Panc1 (cell line): ENCODE data around the gene AEBP2. TPM values are rescaled to one million over a fixed set of nuclear protein-coding genes. Genes with fewer than 3 reads are reported as not detected.

Source experiments
- ATAC-seq: fragments of 200-7000 bp; cut with Tn5 transposase; 2 replicates; pipeline ENCODE4 v1.9.1; 2020; ENCODE audit warnings: mild to moderate bottlenecking, moderate library complexity
- BruUV-seq: library from RNA; stranded (reverse); fragments of 400-500 nt; replicated peaks from 2 replicates; lab custom pipeline; 2021; lab: Mats Ljungman, UMichigan
- CTCF ChIA-PET: fragments of 300-600 bp; sonication (Branson Sonifier 250); formaldehyde crosslinking; loops from one replicate; lab custom pipeline; 2022; ENCODE audit warnings: antibody characterized with exemption; lab: Charles Lee
- POLR2A ChIA-PET: fragments of 300-600 bp; sonication (Branson Sonifier 250); formaldehyde crosslinking; loops from one replicate; lab custom pipeline; 2022; ENCODE audit warnings: antibody characterized with exemption; lab: Charles Lee
- DNase-seq: peaks from one replicate; pipeline ENCODE4 v3.0.0-alpha.2; 2010; ENCODE audit warnings: low read depth, low spot score
- H3K27ac ChIP-seq: 2 replicates; pipeline ENCODE4 v1.5.1; 2011; ENCODE audit warnings: mild to moderate bottlenecking, low read length, inconsistent platforms
- H3K27me3 ChIP-seq: fragments of 200-500 bp; sonication (Bioruptor generic); 2 replicates; pipeline ENCODE4 v1.6.0; 2014; ENCODE audit warnings: low read length, inconsistent platforms; ENCODE audit not compliant: control insufficient read depth, insufficient read depth
- H3K36me3 ChIP-seq: fragments of 200-500 bp; sonication (Bioruptor generic); 2 replicates; pipeline ENCODE4 v1.5.1; 2014; ENCODE audit warnings: inconsistent platforms, mild to moderate bottlenecking, low read length, moderate library complexity; ENCODE audit not compliant: control insufficient read depth, insufficient read depth
- H3K4me1 ChIP-seq: 2 replicates; pipeline ENCODE4 v1.5.1; 2011; ENCODE audit warnings: inconsistent platforms, mild to moderate bottlenecking, low read length, moderate library complexity; ENCODE audit not compliant: control insufficient read depth, insufficient read depth
- H3K4me3 ChIP-seq, 2 experiments: 2 replicates each; pipeline ENCODE4 v1.5.1; 2011 to 2012; ENCODE audit warnings: low read depth in 2 of 2, low read length in 2 of 2, mild to moderate bottlenecking in 2 of 2, inconsistent platforms in 1 of 2, moderate library complexity in 1 of 2
- H3K9me3 ChIP-seq: fragments of 200-500 bp; sonication (Bioruptor generic); 2 replicates; pipeline ENCODE4 v1.5.1; 2014; ENCODE audit warnings: low read depth, mild to moderate bottlenecking, inconsistent platforms, low read length, moderate library complexity; ENCODE audit not compliant: control insufficient read depth, insufficient read depth
- POLR2AphosphoS5 ChIP-seq: IDR thresholded peaks from 2 replicates; pipeline ENCODE4 v1.6.1; 2012; ENCODE audit warnings: mild to moderate bottlenecking, low read depth, low read length, moderate library complexity
- SIN3A ChIP-seq: IDR thresholded peaks from 2 replicates; pipeline ENCODE4 v1.6.1; 2012; ENCODE audit warnings: low read depth, mild to moderate bottlenecking, low read length, moderate library complexity, borderline replicate concordance; ENCODE audit not compliant: insufficient read depth
- TCF7L2 ChIP-seq: IDR thresholded peaks from 2 replicates; pipeline ENCODE4 v1.6.1; 2011; ENCODE audit warnings: mild to moderate bottlenecking, low read depth, low read length, inconsistent platforms
- in situ Hi-C: cut with HindIII; loops from 2 replicates; pipeline ENCODE4 v1.10.0; 2016; ENCODE audit warnings: low sequenced_read_pairs, low pct_unique_long_range_greater_than_20kb
- intact Hi-C: fragments of 100-400 bp; cut with micrococcal nuclease; formaldehyde crosslinking; loops from one replicate; pipeline ENCODE4 v1.10.0; 2022; ENCODE audit not compliant: unreplicated experiment
- total RNA-seq: library from RNA; stranded (reverse); gene quantifications from one replicate; pipeline ENCODE4 v1.2.1, GENCODE V29; 2021; ENCODE audit not compliant: unreplicated experiment
- TF ChIP-seq, protein P1 (sequence below), 2 experiments: IDR thresholded peaks; 2 replicates each; pipeline ENCODE4 v1.6.1; 2011 to 2012; ENCODE audit warnings: low read depth in 2 of 2, control low read depth in 1 of 2, low read length in 1 of 2, mild to moderate bottlenecking in 1 of 2, moderate library complexity in 1 of 2; ENCODE audit not compliant: insufficient read depth in 1 of 2
- TF ChIP-seq, protein P2 (sequence below): fragments of 450-650 bp; IDR thresholded peaks from 2 replicates; pipeline ENCODE4 v1.5.1; 2017; ENCODE audit warnings: mild to moderate bottlenecking

AEBP2 gene
- total RNA-seq, 1 experiment from 2014 or later = 32.4 TPM

DNA sequence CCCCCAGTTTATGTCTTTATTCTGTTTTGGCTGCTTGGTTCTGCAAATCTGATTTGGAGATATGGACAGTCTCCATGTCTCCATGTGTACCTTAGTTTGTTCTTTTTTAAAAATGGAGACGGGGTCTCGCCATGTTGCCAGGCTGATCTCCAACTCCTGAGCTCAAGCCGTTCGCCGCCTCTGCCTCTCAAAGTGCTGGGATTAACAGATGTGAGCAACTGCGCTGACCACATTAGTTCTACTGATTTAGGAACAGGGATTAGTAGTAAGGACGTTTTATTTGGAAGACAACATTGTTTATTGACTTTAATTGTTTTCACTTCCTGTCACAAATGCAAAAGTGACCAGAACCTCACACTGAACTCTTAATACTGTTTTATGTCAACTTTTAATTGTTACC is 14.7 kb downstream of the AEBP2 start:
- BruUV-seq = no TSS peak
- CTCF ChIA-PET = no interaction called here
- Histone ChIP-seq H3K9me3 (no peaks in the 10 kb centered on the region), H3K27me3 (no peaks in the 10 kb centered on the region), H3K4me1 (no peaks in the 10 kb centered on the region; the same call in 1 of the 2 replicates), H3K27ac (no peak overlapping the region), H3K4me3 (no peak overlapping the region), H3K36me3 (no peaks in the 10 kb centered on the region)
- no peak for ATAC-seq
- POLR2A ChIA-PET = no interaction called here
- no peak for TF ChIP-seq SIN3A
- TF ChIP-seq, protein P1, sequence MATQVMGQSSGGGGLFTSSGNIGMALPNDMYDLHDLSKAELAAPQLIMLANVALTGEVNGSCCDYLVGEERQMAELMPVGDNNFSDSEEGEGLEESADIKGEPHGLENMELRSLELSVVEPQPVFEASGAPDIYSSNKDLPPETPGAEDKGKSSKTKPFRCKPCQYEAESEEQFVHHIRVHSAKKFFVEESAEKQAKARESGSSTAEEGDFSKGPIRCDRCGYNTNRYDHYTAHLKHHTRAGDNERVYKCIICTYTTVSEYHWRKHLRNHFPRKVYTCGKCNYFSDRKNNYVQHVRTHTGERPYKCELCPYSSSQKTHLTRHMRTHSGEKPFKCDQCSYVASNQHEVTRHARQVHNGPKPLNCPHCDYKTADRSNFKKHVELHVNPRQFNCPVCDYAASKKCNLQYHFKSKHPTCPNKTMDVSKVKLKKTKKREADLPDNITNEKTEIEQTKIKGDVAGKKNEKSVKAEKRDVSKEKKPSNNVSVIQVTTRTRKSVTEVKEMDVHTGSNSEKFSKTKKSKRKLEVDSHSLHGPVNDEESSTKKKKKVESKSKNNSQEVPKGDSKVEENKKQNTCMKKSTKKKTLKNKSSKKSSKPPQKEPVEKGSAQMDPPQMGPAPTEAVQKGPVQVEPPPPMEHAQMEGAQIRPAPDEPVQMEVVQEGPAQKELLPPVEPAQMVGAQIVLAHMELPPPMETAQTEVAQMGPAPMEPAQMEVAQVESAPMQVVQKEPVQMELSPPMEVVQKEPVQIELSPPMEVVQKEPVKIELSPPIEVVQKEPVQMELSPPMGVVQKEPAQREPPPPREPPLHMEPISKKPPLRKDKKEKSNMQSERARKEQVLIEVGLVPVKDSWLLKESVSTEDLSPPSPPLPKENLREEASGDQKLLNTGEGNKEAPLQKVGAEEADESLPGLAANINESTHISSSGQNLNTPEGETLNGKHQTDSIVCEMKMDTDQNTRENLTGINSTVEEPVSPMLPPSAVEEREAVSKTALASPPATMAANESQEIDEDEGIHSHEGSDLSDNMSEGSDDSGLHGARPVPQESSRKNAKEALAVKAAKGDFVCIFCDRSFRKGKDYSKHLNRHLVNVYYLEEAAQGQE (IDR thresholded peaks at IDR 0.05; ENCODE audit: insufficient read depth in 1 of 2, low read depth in 2 of 2, low read length in 1 of 2) = no peak
- no peak for TF ChIP-seq POLR2AphosphoS5
- TF ChIP-seq TCF7L2 = no peak
- TF ChIP-seq, protein P2, sequence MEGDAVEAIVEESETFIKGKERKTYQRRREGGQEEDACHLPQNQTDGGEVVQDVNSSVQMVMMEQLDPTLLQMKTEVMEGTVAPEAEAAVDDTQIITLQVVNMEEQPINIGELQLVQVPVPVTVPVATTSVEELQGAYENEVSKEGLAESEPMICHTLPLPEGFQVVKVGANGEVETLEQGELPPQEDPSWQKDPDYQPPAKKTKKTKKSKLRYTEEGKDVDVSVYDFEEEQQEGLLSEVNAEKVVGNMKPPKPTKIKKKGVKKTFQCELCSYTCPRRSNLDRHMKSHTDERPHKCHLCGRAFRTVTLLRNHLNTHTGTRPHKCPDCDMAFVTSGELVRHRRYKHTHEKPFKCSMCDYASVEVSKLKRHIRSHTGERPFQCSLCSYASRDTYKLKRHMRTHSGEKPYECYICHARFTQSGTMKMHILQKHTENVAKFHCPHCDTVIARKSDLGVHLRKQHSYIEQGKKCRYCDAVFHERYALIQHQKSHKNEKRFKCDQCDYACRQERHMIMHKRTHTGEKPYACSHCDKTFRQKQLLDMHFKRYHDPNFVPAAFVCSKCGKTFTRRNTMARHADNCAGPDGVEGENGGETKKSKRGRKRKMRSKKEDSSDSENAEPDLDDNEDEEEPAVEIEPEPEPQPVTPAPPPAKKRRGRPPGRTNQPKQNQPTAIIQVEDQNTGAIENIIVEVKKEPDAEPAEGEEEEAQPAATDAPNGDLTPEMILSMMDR = no peak
- intact Hi-C loops (no loop called here), in situ Hi-C loops (no loop called here)
- no peak for DNase-seq

- POLR2A ChIA-PET = no interaction called here
- intact Hi-C loops = no loop called here
- TF ChIP-seq POLR2AphosphoS5 = no peak
- TF ChIP-seq, protein P1 (IDR thresholded peaks at IDR 0.05; ENCODE audit: insufficient read depth in 1 of 2, low read depth in 2 of 2, low read length in 1 of 2) = no peak
- TF ChIP-seq, protein P2 = no peak
- TF ChIP-seq SIN3A = no peak
- TF ChIP-seq TCF7L2 = no peak
- Histone ChIP-seq H3K27ac (no peak overlapping the region), H3K4me3 (no peak overlapping the region), H3K36me3 (no peaks in the 10 kb centered on the region), H3K4me1 (no peaks in the 10 kb centered on the region; the same call in 1 of the 2 replicates), H3K27me3 (no peaks in the 10 kb centered on the region), H3K9me3 (no peaks in the 10 kb centered on the region)
- CTCF ChIA-PET = no interaction called here
- in situ Hi-C loops = no loop called here
- ATAC-seq (no peak), DNase-seq (no peak)
- BruUV-seq = no TSS peak
Measured at GRCh38 chr12:19454837-19455236, 15.5 kb downstream of the AEBP2 start.
